Panc1 (cell line): ENCODE measurements around the gene SLC5A8.

Experiments used
- TCF7L2 ChIP-seq: IDR thresholded peaks from 2 replicates; pipeline ENCODE4 v1.6.1; 2011; ENCODE audit warnings: mild to moderate bottlenecking, low read depth, low read length, inconsistent platforms
- TF ChIP-seq, protein P1 (sequence below): fragments of 450-650 bp; IDR thresholded peaks from 2 replicates; pipeline ENCODE4 v1.5.1; 2017; ENCODE audit warnings: mild to moderate bottlenecking

GRCh38 chr12:101231636-101232035, 21.6 kb upstream of the SLC5A8 start:
- TF ChIP-seq, protein P1, sequence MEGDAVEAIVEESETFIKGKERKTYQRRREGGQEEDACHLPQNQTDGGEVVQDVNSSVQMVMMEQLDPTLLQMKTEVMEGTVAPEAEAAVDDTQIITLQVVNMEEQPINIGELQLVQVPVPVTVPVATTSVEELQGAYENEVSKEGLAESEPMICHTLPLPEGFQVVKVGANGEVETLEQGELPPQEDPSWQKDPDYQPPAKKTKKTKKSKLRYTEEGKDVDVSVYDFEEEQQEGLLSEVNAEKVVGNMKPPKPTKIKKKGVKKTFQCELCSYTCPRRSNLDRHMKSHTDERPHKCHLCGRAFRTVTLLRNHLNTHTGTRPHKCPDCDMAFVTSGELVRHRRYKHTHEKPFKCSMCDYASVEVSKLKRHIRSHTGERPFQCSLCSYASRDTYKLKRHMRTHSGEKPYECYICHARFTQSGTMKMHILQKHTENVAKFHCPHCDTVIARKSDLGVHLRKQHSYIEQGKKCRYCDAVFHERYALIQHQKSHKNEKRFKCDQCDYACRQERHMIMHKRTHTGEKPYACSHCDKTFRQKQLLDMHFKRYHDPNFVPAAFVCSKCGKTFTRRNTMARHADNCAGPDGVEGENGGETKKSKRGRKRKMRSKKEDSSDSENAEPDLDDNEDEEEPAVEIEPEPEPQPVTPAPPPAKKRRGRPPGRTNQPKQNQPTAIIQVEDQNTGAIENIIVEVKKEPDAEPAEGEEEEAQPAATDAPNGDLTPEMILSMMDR = no peak
- TF ChIP-seq TCF7L2 = no peak
